ENCODE measurements around the gene SLC6A12.
"Not testable (repeated sequence)": the region's sequence is repeated elsewhere in the genome, so short reads cannot be mapped to it uniquely, and the experiment has no call there.

The SLC6A12 gene

DNA sequence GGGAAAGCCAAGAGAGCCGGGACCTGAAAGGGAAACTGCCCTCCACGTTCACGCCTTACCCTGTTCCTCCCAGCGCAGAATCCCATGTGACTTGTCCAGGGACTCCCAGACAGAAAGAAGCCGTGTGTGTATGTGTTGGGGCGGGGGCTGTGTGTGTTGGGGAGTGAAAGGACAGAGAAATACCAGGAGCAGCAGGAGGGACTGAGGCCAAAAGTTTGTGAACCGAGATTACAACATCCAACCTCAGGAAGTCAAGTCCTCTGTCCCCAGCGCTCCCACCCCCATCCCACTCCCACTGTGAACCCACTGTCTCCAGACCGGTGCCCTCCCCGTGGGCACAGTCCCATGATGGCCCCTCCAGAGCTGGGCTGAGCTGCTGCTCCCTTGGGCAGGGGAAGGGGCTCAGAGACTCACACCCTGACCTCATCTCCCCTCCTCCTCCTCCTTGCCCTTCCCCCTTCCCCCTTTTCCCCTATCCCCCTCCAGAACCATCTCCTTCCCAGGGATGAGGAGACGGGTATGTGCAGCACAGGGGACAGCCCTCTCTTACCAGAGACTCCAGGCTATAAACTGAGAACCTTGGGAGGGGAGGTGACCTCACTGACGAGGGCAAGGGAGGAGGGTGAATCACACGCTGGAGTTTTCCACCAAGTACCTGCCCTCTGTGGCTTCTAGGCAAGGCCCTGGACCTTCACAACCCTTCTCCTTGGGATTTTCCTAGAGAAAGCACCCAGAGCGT, at the start of gene SLC6A12:
SLC6A12 (minus strand) TSS at position 155 of the 739 bp plus-strand sequence. CDS start 4,171 bp downstream, outside the sequence.
- DNase-seq, result no peak

DNA sequence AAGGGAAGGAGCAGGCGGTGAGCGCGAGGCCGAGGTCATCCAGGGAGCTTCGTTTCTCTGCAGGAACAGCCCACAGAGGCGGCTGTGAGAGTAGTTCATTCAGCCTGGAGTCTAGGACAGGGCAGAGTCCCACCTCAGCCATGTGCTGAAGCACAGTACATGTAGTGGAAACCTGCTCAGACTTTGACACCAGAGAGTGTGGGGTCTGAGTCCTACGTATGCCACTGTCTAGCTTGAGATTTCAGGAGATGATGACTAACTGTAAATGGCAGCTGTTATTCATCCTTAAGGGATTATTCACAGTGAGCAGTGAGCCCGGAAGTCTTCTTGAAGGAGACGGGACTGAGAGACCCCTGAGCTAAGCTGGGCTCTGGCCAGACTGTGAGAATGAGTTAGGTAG, 49.6 kb upstream of the SLC6A12 start:
- no peak for DNase-seq

DNA sequence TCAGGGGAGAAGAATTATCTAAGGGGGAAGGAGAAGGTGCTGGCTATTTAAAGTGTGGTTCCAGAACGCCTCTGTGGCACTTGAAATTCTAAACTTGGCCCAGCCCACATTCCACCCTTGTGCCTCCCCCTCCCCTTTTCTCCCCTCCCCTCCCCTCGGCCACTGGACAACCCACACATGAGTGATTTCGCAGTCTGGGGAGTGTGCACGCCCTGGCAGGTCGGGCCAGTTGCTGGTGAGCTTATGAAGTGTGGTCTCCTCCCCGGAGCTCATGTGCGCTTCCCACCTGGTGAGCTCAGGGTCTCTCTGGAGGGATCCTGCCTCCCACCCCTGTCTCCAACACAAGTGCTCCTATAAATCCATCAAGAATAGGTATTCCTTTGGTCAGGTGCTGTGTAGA, 48.9 kb upstream of the SLC6A12 start, which contains the start of gene SLC6A13:
SLC6A13 (minus strand) TSS at position 20 of the 400 bp plus-strand sequence. CDS start 2,784 bp downstream, outside the sequence.
- DNase-seq, result no peak

DNA sequence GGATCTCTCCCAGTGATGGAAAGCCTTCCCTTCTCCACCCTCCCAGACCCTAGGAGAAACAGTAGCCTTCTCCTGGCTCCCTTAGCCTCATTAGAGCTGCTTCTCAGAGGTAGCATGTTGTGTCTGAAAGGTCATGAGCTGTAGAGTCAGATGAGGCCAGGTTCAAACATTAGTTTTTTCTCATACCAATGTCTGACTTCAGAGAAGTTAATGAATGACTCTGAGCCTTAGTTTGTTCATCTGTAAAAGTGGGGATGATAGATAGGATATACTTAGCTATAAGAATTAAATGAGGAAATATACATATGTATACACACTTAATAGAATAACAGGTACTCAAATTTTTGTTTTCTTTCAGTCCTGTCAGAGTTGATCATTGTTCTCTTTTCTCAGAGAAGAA, 48.2 kb upstream of the SLC6A12 start:
- no peak for DNase-seq

DNA sequence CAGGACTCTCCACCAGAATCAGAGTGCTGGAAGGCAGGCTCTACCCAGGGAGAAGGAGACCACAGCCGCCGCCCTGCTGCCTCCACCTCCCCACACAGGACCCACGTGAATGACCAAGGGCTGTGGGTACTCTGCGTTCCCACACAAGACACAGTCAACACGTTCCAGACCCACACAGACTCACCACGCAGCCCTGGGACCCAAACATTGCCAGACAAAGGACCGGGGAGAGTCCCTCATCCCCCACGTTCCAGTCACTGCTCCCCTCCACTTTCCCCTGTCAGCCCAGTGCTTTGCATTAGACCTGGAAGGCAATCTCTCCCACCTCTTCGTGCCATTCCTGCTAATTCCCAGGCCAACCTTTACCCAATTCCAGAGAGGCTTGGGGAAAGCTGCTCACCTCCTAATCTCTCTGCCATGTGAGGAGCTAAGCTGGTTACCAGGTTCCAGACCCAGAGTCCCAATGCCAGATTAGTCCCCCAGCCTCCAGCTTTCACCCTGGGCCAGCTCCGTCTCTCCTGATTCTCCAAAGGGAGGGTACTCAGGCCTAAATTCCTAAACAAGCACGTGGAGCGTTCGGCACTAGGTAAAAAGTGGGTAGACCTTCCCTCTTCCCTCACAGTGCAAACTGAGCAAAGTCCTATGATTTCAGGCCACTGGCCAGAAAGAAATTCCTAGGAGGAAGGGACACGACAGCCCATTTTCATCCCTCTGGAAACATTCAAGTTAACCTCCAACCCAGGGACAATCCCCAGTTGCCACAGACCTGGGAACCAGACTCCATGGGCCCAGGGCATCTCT, 43.8 kb upstream of the SLC6A12 start:
- DNase-seq, result no peak

DNA sequence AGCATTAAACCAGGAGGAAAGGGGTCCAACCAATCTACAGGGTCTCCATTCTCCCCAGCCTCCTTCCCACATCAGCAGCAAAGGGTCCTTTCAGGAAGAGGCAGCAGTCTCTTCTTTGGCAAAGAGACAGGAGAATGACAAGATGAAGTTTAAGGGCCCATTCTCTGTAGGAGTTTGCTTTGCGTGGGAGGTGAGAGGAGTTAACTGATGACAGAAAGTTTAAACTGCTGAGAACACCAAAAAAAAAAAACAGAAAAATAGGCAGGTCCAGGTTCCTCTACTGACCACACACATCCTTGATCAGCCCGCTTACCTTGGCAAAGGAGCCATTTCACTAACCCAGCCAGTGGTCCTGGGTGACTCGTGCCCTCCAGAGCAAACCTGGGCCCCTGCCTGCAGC, 43.0 kb upstream of the SLC6A12 start:
- no peak for DNase-seq

DNA sequence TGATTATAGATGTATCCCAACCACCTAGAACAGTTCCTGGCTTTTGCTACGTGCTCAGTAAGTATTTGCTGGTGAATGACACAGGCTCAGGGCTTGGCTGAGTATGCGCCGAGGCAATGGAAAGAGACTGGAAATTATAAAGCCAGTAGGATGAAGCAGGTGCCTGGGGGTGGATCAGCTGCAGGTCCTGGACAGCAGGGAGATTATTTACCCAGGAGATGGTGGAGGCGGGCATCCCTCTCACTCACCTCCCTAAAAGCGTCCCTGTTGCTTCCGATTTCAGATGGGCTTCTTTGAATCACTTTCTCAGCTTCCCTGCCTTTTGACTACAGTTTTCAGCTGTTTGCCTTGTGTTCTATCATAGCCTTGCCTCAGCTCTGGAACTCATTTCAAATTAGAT, 42.3 kb upstream of the SLC6A12 start:
- DNase-seq, result no peak

DNA sequence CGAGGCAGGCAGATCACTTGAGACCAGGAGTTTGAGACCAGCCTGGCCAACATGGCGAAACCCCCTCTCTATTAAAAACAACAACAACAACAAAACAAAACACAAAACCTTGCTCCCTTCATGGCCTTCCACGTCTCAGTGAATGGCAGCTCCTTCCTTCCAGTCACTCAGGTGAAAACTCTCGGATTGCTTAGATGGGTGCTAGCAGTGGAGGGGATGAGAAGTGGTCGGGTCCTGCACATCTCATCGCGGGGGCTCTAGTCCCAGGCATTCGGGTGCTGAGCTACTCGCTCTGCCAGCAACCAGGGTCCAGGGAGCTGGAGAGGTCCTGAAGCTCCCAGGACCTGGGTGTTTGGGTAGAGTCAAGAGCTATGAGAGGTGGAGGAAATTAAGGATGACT, 41.0 kb upstream of the SLC6A12 start:
- DNase-seq, result no peak

DNA sequence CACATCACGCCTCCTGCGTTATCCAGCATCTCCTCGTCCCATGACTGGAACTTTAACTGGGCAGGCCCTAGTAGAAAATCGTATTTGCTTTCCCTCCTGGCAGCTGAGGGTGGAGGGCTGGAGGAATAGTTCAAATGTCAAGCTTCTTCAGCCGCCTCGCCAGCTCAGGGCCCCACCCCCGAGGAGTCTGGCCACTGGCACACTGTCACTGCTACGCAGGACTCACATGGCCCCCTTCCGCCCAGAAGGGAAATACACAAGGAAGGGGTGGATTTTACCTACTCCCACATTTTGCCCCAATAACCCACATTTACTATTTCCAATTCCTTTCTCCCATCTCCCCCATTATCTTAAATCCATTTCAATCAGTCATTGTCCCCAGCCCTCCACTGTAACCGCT, 40.1 kb upstream of the SLC6A12 start:
- DNase-seq, result no peak

DNA sequence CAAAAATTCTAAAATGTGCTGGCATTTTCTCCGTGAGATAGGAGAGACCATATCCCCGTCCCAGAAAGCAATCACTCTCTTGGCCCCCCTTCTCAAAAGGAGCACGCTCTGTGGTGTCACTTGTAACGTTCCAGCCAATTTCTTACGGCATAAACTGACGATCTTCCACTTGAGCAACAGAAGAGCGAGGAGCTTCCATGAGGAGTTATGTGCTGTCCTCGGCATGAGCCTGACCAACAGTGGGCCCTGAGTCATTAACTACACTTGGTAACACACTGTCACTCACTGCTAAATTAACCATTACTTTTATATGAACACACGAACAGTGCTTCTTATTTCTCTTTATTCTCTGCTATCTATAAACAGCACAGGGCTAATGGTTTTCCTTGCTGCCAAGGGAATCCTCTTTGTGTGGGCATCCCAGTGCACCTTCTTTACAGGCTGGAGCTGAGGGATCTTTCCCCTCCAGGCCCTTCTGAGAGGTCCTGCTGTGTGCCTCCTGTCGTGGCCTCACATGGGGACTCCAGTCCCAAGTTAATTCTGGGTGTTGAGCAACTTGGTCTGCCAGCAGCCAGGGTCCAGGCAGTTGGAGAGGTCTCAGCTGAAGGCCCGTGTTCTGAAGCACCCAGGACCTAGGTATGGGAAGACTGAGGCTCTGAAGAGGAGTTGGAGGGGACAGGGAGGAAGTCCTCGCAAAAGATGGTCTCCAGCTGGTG, 39.3 kb upstream of the SLC6A12 start:
- no peak for DNase-seq

DNA sequence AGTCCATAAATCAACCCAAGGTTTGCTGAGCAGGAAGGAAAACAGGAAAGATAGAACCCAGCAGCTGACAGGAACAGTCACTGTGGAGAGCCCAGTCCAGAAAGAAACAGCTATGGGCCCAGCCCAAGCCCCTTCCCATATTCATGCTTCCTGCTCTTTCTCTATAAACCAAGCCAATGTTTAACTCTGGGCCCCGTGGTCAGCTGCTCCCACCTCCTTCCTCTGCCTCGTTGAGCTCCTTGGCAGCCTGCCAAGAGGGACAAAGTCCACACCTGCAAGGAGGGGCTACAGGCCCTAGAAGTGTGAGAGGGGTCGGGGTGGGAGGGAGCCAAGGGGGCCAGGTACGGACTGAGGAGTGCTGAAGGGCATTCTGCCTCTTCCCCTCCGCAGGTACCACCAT, 38.7 kb upstream of the SLC6A12 start:
- DNase-seq, result no peak

DNA sequence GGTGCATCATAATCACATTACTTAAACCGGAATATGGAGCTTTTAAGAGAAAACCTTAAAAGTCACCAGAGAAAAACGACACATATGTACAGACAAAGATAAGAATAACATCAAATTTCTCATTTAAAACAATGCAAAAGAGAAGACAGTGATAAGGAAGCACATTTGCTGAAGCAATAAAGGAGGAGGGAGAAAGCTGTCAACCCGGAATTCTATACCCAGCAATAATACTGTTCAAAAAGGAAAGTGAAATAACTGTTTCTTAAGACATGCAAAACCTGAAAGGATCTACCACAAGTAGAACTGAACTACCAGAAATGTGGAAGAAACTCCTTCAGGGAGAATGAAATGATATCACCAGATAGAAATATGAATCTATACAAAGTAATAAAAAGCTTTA, 33.3 kb upstream of the SLC6A12 start:
- no peak for DNase-seq

DNA sequence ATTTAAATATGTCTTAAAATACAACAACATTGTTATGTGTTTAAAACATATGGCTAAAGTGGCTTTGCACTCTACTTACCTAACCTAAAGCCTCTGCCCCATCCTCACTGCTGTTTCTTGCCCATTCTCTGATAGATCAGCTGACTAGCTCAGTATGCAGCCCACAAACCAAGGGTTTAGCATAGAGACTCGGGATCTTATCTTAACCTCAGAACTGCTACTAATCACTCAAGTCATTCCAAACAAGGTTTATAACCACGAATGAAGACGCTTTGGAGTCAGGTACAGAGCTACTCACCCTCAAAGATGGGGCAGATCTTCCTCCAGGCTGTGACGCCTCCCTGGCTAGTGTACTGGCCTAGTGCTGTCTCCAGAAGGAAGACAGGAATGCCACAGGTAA, 29.4 kb upstream of the SLC6A12 start:
- DNase-seq, result no peak

DNA sequence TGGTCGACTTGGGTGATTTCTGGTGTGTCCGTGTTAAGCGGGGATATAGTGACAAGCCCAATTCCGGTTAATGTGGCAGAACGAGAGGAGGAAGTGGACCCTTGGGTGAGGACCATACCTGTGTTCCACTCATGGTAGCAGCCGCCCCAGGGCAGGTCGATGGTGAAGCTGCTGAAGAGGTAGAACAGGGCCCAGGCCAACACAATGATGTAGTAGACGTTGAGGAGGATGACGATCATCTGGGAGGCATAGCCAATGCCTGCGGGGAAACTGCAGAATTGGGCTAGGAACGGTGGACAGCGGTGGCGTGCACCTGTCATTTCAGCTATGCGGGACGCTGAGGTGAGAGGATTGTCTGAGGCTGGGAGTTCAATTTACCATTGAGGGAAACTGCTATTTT, 28.5 kb upstream of the SLC6A12 start:
- no peak for DNase-seq

DNA sequence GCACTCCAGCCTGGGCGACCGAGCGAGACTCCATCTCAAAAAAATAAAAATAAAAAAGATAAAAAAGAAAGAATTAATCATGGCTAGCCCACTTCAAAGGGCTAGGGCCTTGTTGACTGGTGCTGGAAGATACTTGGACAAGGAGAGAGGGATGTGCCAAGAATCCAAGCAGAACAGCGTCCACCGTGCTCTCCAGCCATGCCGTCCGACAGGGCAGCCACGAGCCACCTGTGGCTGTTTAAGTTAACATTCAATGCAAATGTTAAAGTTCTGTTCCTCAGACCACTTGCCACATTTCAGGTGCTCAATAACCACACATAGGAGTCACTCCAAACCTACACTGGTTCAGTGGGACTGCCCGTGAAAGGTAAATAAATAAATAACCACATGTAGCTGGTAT, 27.3 kb upstream of the SLC6A12 start:
- DNase-seq, result no peak

DNA sequence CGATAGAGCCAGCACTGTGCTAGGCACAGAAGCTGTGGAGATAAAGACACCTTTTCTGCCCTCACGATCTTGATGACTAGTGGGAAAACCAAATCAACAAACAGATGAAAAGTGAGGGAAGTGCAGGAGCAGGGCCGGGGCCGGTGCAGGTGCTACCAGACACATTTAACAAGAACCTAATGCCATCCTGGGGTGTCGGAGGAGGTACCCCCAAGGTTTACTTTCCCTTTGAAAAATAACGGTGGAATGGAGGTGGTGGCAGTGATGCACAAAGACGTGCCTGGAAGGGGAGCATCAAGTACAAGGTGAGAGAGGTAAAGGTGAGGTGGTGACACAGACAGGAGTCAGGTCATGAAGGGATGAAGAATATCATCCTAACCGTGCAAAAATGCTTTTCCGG, 26.6 kb upstream of the SLC6A12 start:
- DNase-seq, result no peak

DNA sequence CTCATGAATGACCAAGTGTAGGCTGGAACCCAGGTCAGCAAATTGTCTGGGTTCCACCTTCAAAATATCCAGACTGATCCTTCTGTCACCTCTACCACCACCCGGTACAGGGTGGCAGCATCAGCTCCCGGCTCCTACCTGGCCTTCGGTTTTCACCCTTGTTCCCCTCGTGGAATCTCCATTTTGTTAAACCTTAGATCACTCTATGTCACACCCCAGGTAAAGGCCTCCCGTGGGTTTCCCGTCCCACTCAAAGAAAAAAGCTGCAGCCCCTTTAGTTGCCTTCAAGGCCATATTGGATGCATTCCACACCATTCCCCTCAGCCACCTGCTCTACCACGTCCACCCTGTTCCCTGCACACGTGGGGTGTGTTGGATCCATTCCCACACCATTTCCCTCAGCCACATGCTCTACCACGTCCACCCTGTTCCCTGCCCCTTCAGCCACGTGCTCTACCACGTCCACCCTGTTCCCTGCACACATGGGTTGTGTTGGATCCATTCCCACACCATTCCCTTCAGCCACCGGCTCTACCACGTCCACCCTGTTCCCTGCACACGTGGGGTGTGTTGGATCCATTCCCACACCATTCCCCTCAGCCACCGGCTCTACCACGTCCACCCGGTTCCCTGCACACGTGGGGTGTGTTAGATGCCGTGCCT, 24.9 kb upstream of the SLC6A12 start:
- no peak for DNase-seq

DNA sequence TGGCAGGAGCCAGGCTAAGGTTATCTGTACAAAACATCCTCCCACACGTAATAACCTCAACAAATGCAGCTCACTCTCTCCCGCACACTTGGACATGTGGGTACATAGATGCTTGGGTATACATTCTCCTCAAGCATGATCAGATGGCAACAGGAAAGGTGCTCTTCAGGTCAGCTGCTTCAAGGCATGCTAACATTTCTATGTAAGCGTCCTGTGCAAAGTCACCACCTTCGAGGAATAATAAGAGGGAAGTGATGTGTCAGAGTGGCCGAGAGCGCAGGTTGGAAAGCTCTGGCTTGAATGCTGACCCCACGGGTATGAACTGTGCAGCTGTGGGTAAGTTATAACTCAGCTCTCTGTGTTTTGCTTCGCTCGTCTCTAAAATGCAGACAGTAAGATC, 24.2 kb upstream of the SLC6A12 start:
- no peak for DNase-seq

DNA sequence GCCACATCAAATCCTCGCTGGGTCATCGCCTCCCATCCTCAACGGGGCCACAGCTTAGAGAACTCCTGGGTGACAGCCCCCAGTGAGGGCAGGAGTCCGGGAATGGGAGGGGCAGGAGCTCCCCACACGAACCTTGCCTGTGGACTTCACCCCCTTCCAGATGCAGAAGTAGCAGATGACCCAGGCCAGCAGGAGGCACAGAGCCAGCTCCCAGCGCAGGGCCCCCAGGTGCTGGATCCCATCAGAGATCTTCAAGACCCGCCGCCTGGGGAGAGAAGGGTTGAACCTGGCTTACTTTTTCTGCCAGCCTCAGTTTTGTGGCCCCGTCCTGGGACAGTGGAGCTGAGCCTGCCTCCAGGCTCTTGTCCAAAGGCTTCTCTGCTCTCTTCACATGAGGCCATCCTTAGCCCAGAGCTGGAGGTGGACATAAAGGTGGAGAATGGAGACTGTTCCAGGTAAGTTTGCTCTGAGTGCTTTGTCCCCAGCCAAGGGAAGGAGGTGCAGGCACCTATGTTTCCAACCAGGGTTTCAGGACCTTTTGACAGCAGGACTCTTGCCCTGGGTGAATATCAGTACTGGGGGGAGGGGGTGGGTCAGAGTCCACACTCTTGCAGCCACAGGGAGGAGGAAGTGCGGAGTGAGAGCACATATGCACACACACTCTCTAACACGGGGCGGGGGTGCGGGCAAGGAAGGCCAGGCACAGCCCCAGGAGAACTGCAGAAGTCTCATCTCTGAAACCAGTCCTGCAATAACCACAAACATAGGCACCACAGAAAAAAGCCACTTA, 23.3 kb upstream of the SLC6A12 start:
- no peak for DNase-seq

DNA sequence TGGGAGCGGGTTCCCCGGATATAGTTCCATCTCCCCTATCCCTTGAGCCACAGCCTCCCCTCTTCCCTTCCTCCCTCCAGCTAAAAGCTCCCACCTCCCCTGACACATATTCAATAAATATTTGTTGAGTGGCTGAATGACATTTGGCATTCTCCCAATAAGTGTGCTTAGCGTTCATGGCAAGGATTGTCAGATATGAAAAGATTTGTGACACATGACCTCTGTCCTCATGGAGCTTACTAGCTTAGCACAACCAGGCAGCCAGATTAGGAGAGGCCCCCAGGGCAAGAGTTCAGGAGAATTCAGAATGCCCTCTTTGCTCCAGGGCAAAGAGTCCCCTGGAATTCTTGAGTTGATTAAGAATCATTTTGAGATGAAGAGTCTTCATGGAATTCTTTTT, 22.5 kb upstream of the SLC6A12 start:
- DNase-seq, result no peak

DNA sequence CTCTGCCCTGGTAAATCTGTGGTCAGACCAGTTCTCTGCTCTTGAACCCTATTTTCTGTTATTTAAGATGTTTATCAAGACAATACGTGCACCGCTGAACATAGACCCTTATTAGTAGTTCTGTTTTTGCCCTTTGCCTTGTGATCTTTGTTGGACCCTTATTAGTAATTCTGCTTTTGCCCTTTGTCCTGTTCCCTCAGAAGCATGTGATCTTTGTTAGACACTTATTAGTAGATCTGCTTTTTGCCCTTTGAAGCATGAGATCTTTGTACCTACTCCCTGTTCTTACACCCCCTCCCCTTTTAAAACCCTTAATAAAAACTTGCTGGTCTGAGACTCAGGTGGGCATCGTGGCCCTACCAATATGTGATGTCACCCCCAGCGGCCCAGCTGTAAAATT, 22.0 kb upstream of the SLC6A12 start:
- not testable (repeated sequence) for DNase-seq

DNA sequence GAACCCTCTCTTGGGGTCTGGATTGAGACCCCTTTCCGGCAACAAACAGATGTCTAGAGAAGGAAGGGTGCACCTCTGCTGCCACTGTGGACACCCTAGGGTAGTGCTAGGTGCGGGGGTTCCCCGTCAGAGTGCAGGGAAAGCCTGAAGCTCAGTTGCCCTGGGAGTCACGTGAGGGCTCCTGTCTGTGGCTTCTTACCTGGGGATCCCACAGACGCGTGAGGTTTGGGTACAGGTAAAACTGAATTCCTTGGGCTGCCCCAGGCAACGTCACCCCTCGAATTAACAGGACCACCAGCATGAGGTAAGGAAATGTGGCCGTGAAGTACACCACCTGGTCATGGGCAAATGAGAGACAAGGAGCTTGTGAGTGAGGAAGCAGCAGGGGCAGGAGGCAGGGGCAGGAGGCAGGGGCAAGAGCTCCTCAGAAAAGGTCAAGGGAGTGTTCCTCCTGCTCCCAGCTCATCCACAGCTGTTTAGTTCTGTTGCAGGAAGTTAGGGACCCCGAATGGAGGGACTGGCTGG, 21.0 kb upstream of the SLC6A12 start:
- no peak for DNase-seq
